Measurements from ENCODE around the gene MAPK6. TPM values are rescaled to one million over a fixed set of nuclear protein-coding genes. Genes with fewer than 3 reads are reported as not detected.

Gene MAPK6
- total and polyA plus RNA-seq, 2 of the 8 experiments (the other 6 are each of a cell fraction or from before 2014, with no cell fraction given): 22.6 to 108 TPM

- DNase-seq (ENCODE audit: low read depth in 1 of 2, low spot score in 2 of 2): no peak
- TF ChIP-seq EP300 (IDR thresholded peaks at IDR 0.05; ENCODE audit: borderline replicate concordance in 1 of 2, low read depth in 2 of 2, low read length in 2 of 2): no peak
- no peak for TF ChIP-seq CBX5 (IDR thresholded peaks at IDR 0.05; ENCODE audit: low read depth, low read length)
- TF ChIP-seq BACH1 (IDR thresholded peaks at IDR 0.05; ENCODE audit: low read length): no peak
- no peak for TF ChIP-seq ZNF274 (IDR thresholded peaks at IDR 0.05; ENCODE audit: borderline replicate concordance, extremely low read depth, low read length)
- no peak for TF ChIP-seq GABPA (IDR thresholded peaks at IDR 0.05; ENCODE audit: borderline replicate concordance, insufficient read depth, low read length)
- no peak for TF ChIP-seq NRF1 (IDR thresholded peaks at IDR 0.05; ENCODE audit: low read depth, low read length)
- TF ChIP-seq MAX (IDR thresholded peaks at IDR 0.05): no peak
- TF ChIP-seq SUZ12 (IDR thresholded peaks at IDR 0.05; ENCODE audit: low read length): no peak
- Histone ChIP-seq H3K23ac (ENCODE audit: insufficient read length) (no peak overlapping the region), H3K4me2 (ENCODE audit: insufficient read depth in 1 of 2, low read depth in 2 of 2, low read length in 2 of 2) (no peak overlapping the region), H2BK20ac (ENCODE audit: low read length) (no peak overlapping the region), H4K91ac (replicated peaks; ENCODE audit: insufficient read length, low read length) (no peak overlapping the region), H2AFZ (ENCODE audit: low read length) (no peak overlapping the region), H3K4me3 (ENCODE audit: extremely low read depth in 1 of 4, insufficient read depth in 2 of 4, low read depth in 3 of 4, low read length in 4 of 4) (no peak overlapping the region), H3K9me3 (ENCODE audit: insufficient read depth in 2 of 2, low read depth in 1 of 2, low read length in 1 of 2) (no peaks in the 10 kb centered on the region), H3K56ac (replicated peaks; ENCODE audit: insufficient read length, low read depth, low read length) (no peak overlapping the region), H3K18ac (ENCODE audit: extremely low read depth, low read length) (no peak overlapping the region), H3K27me3 (replicated peaks in 1 of 4; ENCODE audit: control insufficient read depth in 3 of 4, extremely low read depth in 1 of 4, insufficient read depth in 3 of 4, low read length in 3 of 4) (no peaks in the 10 kb centered on the region), H2BK15ac (ENCODE audit: low read length) (no peak overlapping the region), H2BK120ac (replicated peaks; ENCODE audit: low read depth, low read length) (no peak overlapping the region), H4K8ac (ENCODE audit: extremely low read depth, insufficient read depth, low read length) (no peak overlapping the region), H3K4ac (replicated peaks; ENCODE audit: insufficient read length, low read depth, low read length) (no peak overlapping the region), H2BK12ac (ENCODE audit: low read depth, low read length) (no peak overlapping the region), H2BK5ac (ENCODE audit: low read depth, low read length) (no peak overlapping the region), H3K4me1 (replicated peaks in 1 of 4; ENCODE audit: control insufficient read depth in 3 of 4, insufficient read depth in 4 of 4, low read length in 3 of 4) (no peaks in the 10 kb centered on the region), H4K5ac (ENCODE audit: insufficient read length, low read depth, low read length) (no peak overlapping the region), H2AK5ac (ENCODE audit: low read depth, low read length) (no peak overlapping the region), H3K79me2 (ENCODE audit: control insufficient read depth in 1 of 2, insufficient read depth in 2 of 2, low read length in 2 of 2) (no peaks in the 10 kb centered on the region), H3K9ac (replicated peaks in 1 of 4; ENCODE audit: extremely low read depth in 1 of 4, low read depth in 3 of 4, low read length in 3 of 4) (no peak overlapping the region), H3K23me2 (ENCODE audit: low read depth, low read length) (no peaks in the 10 kb centered on the region), H3K14ac (ENCODE audit: insufficient read length) (no peak overlapping the region), H3K79me1 (ENCODE audit: low read depth, low read length) (no peaks in the 10 kb centered on the region), H3K27ac (ENCODE audit: low read depth, low read length) (no peak overlapping the region), H3K36me3 (ENCODE audit: control insufficient read depth in 2 of 4, insufficient read depth in 4 of 4, low read length in 3 of 4) (no peaks in the 10 kb centered on the region), H4K20me1 (replicated peaks in 1 of 2; ENCODE audit: control insufficient read depth in 1 of 2, insufficient read depth in 2 of 2, low read length in 2 of 2) (no peaks in the 10 kb centered on the region)
- ChIA-PET POLR2A (ENCODE audit: partially characterized antibody) (interaction anchor here (0.6 to 1.4 kb wide), 5 partner anchors 9 to 559 kb away, joined by 3 to 4 read pairs (median 3); partner anchors contain the start of gene MAPK6), CTCF (ENCODE audit: partially characterized antibody) (interaction anchor here (0.6 to 0.9 kb wide), 2 partner anchors 10 to 23 kb away, joined by 3 to 4 read pairs; no protein-coding TSS in a partner anchor)
- no peak for FAIRE-seq
- 87% methylated on average over 5 of the region's 5 CpGs; no CpG with 5 or more reads in 1 of the 2 experiments for WGBS, 2 experiments (ENCODE audit: extremely low coverage in 1 of 2, insufficient coverage in 1 of 2, insufficient read length in 1 of 2, insufficient replicate concordance in 2 of 2, low coverage in 1 of 2, low lambda C conversion rate in 2 of 2, missing lambda C conversion rate in 1 of 2)
Measured at GRCh38 chr15:52005748-52006701, 13.0 kb upstream of the MAPK6 start.

Measured in H1 (cell line).